Epithelial cell of esophagus (primary cell): Measurements from ENCODE around the gene CYP4F3.

Experiments
- DNase-seq: peaks from one replicate; pipeline ENCODE4 v3.0.0; 2010; ENCODE audit warnings: low read depth
- H3K4me3 ChIP-seq: 2 replicates; pipeline ENCODE4 v1.5.1; 2011; ENCODE audit warnings: mild to moderate bottlenecking, low read length, control low read depth
- CTCF ChIP-seq: IDR thresholded peaks from 2 replicates; pipeline ENCODE4 v1.5.1; 2011; ENCODE audit warnings: low read depth, mild to moderate bottlenecking, low read length, control low read depth, inconsistent platforms; ENCODE audit not compliant: insufficient read depth; ENCODE audit errors: missing control alignments

Gene CYP4F3

DNA sequence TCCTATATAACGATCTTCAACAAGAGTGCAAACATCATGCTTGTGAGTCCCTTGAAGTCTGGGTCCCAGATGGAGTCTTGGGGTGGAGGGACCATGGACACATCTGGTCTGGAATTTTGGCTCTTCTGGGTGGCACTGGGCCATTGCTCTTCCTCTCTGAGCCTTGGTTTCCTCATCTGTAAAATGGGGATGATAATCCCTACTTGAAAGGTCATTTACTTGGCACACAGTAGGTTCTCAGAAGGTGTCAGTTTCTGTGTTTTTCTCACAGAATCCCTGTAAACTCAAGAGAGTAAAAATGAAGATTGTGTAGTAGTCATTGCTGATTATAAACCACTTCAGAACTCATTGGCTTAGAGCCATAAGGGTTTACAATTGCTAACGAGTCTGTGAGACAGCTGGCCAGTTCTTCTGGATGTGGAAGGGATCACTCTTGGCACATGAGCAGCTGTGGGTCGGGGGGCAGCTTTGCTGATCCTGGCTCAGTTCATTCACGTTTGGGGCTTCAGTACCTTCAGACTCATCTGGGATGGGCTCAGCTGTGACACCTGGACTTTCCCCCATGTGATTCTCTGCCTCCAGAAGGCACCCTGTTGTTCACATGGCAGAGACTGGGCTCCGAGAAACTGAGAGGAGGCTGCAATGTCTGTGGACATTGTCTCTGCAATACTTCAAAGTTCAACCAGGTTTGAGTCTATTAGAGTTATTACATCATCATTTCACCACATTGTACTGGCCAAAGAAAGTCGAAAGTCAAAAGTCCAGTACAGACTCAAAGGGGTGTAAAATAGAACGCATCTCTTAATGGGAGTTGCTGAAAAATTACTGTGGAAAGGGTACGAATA is 40.0 kb downstream of the CYP4F3 start:
- TF ChIP-seq CTCF, result no peak
- no peak for DNase-seq
- no peak overlapping the region for H3K4me3 ChIP-seq

DNA sequence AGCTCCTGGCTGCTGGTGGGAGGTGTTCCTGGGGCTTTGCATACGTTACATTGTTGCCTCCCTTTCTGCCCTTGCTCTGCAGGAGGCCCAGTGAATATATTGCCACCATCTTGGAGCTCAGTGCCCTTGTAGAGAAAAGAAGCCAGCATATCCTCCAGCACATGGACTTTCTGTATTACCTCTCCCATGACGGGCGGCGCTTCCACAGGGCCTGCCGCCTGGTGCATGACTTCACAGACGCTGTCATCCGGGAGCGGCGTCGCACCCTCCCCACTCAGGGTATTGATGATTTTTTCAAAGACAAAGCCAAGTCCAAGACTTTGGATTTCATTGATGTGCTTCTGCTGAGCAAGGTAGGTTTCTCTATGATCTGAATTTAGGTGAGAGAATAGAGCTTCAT is 42.7 kb downstream of the CYP4F3 start:
- no peak for DNase-seq
- TF ChIP-seq CTCF, result no peak
- H3K4me3 ChIP-seq, result no peak overlapping the region

GRCh38 chr19:15684828-15685227 is 44.1 kb downstream of the CYP4F3 start:
- no peak for TF ChIP-seq CTCF
- DNase-seq, result no peak
- no peak overlapping the region for H3K4me3 ChIP-seq

DNA sequence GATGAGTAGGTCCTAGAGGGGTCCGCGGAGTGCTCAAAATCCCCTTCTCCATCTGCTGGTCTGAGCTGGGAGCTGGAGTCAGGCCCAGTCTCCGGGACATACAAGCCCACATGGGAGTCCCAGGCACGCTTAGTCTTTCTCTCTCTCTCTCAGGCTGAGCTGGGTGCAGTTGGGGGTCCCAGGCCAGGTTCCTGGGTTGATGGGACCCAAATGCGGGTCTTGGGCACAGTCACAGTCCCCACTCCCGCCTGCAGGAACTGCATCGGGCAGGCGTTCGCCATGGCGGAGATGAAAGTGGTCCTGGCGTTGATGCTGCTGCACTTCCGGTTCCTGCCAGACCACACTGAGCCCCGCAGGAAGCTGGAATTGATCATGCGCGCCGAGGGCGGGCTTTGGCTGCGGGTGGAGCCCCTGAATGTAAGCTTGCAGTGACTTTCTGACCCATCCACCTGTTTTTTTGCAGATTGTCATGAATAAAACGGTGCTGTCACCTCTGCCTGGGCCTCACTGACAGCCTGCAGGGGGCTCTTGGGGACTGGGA is 56.0 kb downstream of the CYP4F3 start:
- no peak for DNase-seq
- H3K4me3 ChIP-seq, result no peak overlapping the region
- TF ChIP-seq CTCF, result no peak

DNA sequence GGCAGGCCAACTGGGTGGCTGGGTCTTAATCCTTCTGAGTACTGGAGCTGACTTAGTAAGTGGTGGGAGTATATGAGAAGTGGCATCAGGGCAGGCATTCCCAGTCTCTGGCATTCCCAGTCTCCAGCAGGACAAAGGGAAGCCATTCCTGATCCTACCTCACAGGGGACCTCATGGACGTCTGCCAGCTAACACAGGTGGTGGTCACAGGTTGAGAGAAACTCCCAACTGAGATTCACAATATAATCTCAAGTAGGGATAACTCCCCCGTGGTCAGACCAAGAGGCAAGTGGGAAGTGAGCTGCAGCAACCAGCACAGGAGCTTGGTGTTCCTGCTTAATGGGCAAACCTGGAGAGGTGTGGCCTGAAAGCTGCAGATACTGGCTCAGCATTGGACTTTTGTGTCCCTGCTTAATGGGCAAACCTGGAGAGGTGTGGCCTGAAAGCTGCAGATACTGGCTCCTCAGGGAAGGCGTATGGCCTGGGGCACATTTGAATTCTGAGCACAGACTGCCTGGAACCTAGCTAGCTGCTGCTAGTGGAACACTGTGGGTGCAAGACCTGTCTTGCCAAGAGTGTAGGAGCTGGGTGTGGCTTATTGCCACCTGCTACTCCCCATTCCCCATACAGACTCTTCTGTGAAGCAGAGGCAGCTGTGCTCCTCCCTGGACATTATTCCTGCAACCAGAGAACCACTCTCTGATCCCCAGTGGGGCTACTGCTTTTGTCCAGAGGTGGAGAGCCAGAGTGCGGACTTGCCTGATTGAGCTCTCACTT is 61.2 kb downstream of the CYP4F3 start:
- peak; percentile 49 for DNase-seq
- TF ChIP-seq CTCF, result no peak
- no peak overlapping the region for H3K4me3 ChIP-seq

- no peak overlapping the region for H3K4me3 ChIP-seq
- peak; percentile 61 for DNase-seq
These were observed 61.8 kb downstream of the CYP4F3 start for GRCh38 chr19:15702534-15702930.

More at GRCh38 chr19:15702534-15702930, 61.8 kb downstream of the CYP4F3 start:
- no peak for TF ChIP-seq CTCF
